ENCODE data around the gene CASP5.

DNA sequence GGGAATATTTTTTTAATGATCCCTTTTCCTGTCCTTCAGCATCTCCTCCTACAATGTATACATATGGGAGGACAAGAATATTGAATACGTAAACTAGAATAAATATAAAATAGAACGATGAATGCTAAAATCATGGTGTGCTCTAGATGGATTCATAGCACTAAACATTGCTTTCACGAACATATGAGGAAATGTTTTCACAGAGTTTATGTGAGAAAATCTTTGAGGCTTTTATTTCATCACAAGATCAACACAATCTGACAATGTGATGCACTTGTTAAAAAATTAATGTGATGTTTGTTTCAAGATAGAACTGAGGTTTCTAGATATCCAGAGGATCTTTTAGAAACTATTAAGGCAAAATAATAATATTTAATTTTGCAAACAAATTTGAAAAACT lies 19.2 kb upstream of the CASP5 start:
- TF ChIP-seq, protein P1, sequence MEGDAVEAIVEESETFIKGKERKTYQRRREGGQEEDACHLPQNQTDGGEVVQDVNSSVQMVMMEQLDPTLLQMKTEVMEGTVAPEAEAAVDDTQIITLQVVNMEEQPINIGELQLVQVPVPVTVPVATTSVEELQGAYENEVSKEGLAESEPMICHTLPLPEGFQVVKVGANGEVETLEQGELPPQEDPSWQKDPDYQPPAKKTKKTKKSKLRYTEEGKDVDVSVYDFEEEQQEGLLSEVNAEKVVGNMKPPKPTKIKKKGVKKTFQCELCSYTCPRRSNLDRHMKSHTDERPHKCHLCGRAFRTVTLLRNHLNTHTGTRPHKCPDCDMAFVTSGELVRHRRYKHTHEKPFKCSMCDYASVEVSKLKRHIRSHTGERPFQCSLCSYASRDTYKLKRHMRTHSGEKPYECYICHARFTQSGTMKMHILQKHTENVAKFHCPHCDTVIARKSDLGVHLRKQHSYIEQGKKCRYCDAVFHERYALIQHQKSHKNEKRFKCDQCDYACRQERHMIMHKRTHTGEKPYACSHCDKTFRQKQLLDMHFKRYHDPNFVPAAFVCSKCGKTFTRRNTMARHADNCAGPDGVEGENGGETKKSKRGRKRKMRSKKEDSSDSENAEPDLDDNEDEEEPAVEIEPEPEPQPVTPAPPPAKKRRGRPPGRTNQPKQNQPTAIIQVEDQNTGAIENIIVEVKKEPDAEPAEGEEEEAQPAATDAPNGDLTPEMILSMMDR (IDR thresholded peaks at IDR 0.05; ENCODE audit: insufficient read depth, low read length, poor library complexity, severe bottlenecking): no peak
- no peak for TF ChIP-seq EZH2phosphoT487 (conservative IDR thresholded peaks at IDR 0.05; ENCODE audit: low read length)

Measured in SU-DHL-6 (cell line).